Activated CD4-positive, alpha-beta T cell treated with anti-CD3 and anti-CD28 coated beads, Interleukin-2, amount 50 U/mL, for 24 hours (primary cell): ENCODE results near the gene TMPRSS6.

Experiments
- DNase-seq, 2 donors: peaks; one replicate each; pipeline ENCODE4 v3.0.0-alpha.2; 2020; ENCODE audit warnings: low read depth in 1 of 2, low spot score in 1 of 2

The TMPRSS6 gene

GRCh38 chr22:37052386-37053309 is 56.9 kb downstream of the TMPRSS6 start:
- no peak for DNase-seq

- peak; percentile 58 to 63 for DNase-seq
These were observed 57.8 kb downstream of the TMPRSS6 start, which contains the start of gene KCTD17 for GRCh38 chr22:37051391-37052385. Gene KCTD17 (plus strand): TSS chr22:37051742. CDS start chr22:37051761, 19 bp downstream.

GRCh38 chr22:37050913-37051312 is 58.6 kb downstream of the TMPRSS6 start:
- no peak for DNase-seq

GRCh38 chr22:37049224-37049623 is 60.3 kb downstream of the TMPRSS6 start:
- DNase-seq: no peak

GRCh38 chr22:37048133-37048532 is 61.4 kb downstream of the TMPRSS6 start:
- no peak for DNase-seq

- DNase-seq: no peak
These were observed 62.5 kb downstream of the TMPRSS6 start for GRCh38 chr22:37047006-37047405.

- DNase-seq: no peak
These were observed 62.9 kb downstream of the TMPRSS6 start for GRCh38 chr22:37046589-37046988.

- no peak for DNase-seq
These were observed 63.6 kb downstream of the TMPRSS6 start for GRCh38 chr22:37045958-37046357.

GRCh38 chr22:37044634-37045625 is 64.6 kb downstream of the TMPRSS6 start:
- DNase-seq: peak in 1 of 2 donors; percentile 35

- DNase-seq: peak in 1 of 2 donors; percentile 29
These were observed 65.5 kb downstream of the TMPRSS6 start for GRCh38 chr22:37043828-37044538.

GRCh38 chr22:37043209-37043827 is 66.2 kb downstream of the TMPRSS6 start:
- DNase-seq: no peak

- DNase-seq: no peak
These were observed 70.0 kb downstream of the TMPRSS6 start for GRCh38 chr22:37039466-37039865.

- DNase-seq: no peak
These were observed 71.8 kb downstream of the TMPRSS6 start for GRCh38 chr22:37037669-37038068.

- DNase-seq: no peak
These were observed 72.7 kb downstream of the TMPRSS6 start for GRCh38 chr22:37036655-37037377.

GRCh38 chr22:37033605-37034430 is 75.7 kb downstream of the TMPRSS6 start:
- DNase-seq: no peak

GRCh38 chr22:37032535-37033460 is 76.7 kb downstream of the TMPRSS6 start:
- no peak for DNase-seq

GRCh38 chr22:37032134-37032534 is 77.4 kb downstream of the TMPRSS6 start:
- no peak for DNase-seq
